ENCODE results near the gene PCDHGB1.
"Not testable (repeated sequence)": the region's sequence is repeated elsewhere in the genome, so short reads cannot be mapped to it uniquely, and the experiment has no call there.

DNA sequence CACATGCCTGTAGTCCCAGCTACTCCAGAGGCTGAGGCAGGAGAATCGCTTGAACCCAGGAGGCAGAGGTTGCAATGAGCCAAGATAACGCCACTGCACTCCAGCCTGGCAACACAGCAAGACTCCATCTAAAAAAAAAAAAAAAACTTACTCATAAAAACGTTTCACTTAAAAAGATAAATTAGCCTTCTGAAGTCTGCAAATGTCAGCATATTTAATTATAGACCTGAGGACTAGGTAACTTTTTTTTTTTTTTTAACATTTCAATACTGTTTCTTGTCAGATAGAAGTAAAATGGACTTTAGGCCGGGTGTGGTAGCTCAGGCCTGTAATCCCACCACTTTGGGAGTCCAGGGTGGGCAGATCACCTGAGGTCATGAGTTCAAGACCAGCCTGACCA is 32.9 kb upstream of the PCDHGB1 start:
- TF ChIP-seq, protein P1, sequence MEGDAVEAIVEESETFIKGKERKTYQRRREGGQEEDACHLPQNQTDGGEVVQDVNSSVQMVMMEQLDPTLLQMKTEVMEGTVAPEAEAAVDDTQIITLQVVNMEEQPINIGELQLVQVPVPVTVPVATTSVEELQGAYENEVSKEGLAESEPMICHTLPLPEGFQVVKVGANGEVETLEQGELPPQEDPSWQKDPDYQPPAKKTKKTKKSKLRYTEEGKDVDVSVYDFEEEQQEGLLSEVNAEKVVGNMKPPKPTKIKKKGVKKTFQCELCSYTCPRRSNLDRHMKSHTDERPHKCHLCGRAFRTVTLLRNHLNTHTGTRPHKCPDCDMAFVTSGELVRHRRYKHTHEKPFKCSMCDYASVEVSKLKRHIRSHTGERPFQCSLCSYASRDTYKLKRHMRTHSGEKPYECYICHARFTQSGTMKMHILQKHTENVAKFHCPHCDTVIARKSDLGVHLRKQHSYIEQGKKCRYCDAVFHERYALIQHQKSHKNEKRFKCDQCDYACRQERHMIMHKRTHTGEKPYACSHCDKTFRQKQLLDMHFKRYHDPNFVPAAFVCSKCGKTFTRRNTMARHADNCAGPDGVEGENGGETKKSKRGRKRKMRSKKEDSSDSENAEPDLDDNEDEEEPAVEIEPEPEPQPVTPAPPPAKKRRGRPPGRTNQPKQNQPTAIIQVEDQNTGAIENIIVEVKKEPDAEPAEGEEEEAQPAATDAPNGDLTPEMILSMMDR (IDR thresholded peaks at IDR 0.05), result not testable (repeated sequence)
- TF ChIP-seq ZFX (IDR thresholded peaks at IDR 0.05; ENCODE audit: borderline replicate concordance), result not testable (repeated sequence)
